ENCODE results near the gene CEBPA. TPM values are rescaled to one million over a fixed set of nuclear protein-coding genes. Genes with fewer than 3 reads are reported as not detected.

The CEBPA gene
- total RNA-seq, 2 experiments from 2014 or later = 0.22 to 0.33 TPM

- intact Hi-C loops (cut with micrococcal nuclease) = no loop called here
- ChIA-PET POLR2A (no interaction called here), CTCF (interaction anchor here (0.6 to 1.5 kb wide), 2 partner anchors 91 to 96 kb away, joined by 3 to 4 read pairs; no protein-coding TSS in a partner anchor)
- H3K4me3 Mint-ChIP-seq = no peak overlapping the region
- no peaks in the 10 kb centered on the region for H3K36me3 Mint-ChIP-seq
- peaks cover 24% of the 10 kb centered on the region for H3K27me3 Mint-ChIP-seq
- no peaks in the 10 kb centered on the region for H3K4me1 Mint-ChIP-seq (ENCODE audit: low read depth)
- no peaks in the 10 kb centered on the region for H3K9me3 Mint-ChIP-seq
- no peak overlapping the region for H3K27ac Mint-ChIP-seq
- DNase-seq = no peak
Observed at GRCh38 chr19:33339016-33339984, 37.0 kb upstream of the CEBPA start.

GRCh38 chr19:33335446-33335845 lies 33.1 kb upstream of the CEBPA start:
- POLR2A ChIA-PET = no interaction called here
- intact Hi-C loops (cut with micrococcal nuclease) = no loop called here
- Mint-ChIP-seq H3K36me3 (no peaks in the 10 kb centered on the region), H3K4me3 (no peak overlapping the region), H3K27ac (no peak overlapping the region), H3K27me3 (peaks cover 9% of the 10 kb centered on the region), H3K4me1 (ENCODE audit: low read depth) (no peaks in the 10 kb centered on the region), H3K9me3 (no peaks in the 10 kb centered on the region)
- DNase-seq = no peak
- CTCF ChIA-PET = interaction anchor here (1.7 kb wide), 1 partner anchor 151 kb away, joined by 3 read pairs; no protein-coding TSS in a partner anchor

DNA sequence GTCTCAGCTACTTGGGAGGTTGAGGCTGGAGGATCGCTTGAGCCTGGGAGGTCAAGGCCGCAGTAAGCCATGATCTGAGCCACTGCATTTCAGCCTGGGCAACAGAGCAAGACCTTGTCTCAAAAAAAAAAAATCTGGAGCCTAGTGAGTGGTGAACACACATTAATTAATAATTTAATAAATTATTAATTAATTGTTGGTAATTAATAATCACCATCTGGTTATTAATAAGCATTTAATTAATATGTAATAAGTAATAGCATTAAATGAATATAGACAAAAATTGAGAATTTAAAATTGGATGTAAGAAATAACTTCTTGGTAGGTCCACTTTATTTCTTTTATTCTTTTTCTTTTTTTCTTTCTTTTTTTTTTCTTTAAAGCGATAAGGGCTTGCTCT lies 31.9 kb upstream of the CEBPA start:
- Mint-ChIP-seq H3K9me3 (no peaks in the 10 kb centered on the region), H3K36me3 (no peaks in the 10 kb centered on the region), H3K4me1 (ENCODE audit: low read depth) (no peaks in the 10 kb centered on the region), H3K27me3 (peaks cover 13% of the 10 kb centered on the region), H3K27ac (no peak overlapping the region), H3K4me3 (no peak overlapping the region)
- intact Hi-C loops (cut with micrococcal nuclease) = no loop called here
- ChIA-PET CTCF (no interaction called here), POLR2A (no interaction called here)
- no peak for DNase-seq

DNA sequence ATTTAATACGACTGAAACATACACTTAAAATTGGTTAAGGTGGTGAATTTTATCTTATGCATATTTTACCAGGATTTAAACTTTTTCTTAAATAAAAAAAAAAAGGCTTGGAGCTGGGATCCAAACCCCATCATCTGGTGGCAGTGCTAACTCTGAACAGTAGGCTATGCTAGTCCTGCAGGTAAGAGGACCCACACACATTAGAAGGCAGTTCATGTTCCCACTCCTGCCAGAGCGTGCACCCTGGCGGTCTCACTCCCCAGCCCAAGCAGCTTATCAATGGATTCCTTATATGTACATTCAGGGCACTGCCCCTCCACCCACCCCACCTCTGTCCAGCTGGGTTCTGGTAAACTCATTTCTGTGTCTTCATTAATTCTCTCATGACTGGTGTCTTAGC lies 31.3 kb upstream of the CEBPA start:
- H3K36me3 Mint-ChIP-seq = no peaks in the 10 kb centered on the region
- H3K27ac Mint-ChIP-seq = no peak overlapping the region

GRCh38 chr19:33333151-33333550 lies 30.8 kb upstream of the CEBPA start:
- DNase-seq = no peak

More for the DNA sequence above, 31.3 kb upstream of the CEBPA start:
- CTCF ChIA-PET = interaction anchor here (0.6 kb wide), 1 partner anchor 51 kb away, joined by 4 read pairs; no protein-coding TSS in a partner anchor
- H3K9me3 Mint-ChIP-seq = no peaks in the 10 kb centered on the region
- peaks cover 9% of the 10 kb centered on the region for H3K27me3 Mint-ChIP-seq
- POLR2A ChIA-PET = no interaction called here
- H3K4me1 Mint-ChIP-seq (ENCODE audit: low read depth) = no peaks in the 10 kb centered on the region
- no peak for DNase-seq
- intact Hi-C loops (cut with micrococcal nuclease) = no loop called here
- H3K4me3 Mint-ChIP-seq = no peak overlapping the region

DNA sequence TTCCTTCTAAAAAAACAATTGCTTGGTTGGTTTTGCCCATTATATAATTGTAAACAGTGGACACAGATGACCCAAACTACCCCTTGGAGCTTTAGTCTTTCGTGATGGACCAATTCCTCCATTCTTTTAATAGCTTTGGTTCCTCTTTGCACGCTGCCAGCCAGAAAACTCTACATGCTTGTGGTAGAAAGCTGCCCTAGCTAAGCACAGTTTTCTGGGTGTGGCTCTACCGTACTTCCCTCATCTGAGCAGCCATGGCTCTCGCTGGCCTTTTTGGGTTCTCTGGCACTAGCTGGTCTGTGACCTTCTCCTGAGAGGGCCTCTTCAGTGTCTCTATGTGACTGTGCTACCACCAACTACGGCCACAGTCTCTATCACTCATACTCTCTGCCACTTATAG lies 29.9 kb upstream of the CEBPA start:
- intact Hi-C loops (cut with micrococcal nuclease) = no loop called here
- Mint-ChIP-seq H3K4me1 (ENCODE audit: low read depth) (no peaks in the 10 kb centered on the region), H3K27ac (no peak overlapping the region), H3K9me3 (no peaks in the 10 kb centered on the region), H3K36me3 (no peaks in the 10 kb centered on the region), H3K4me3 (no peak overlapping the region), H3K27me3 (peaks cover 11% of the 10 kb centered on the region)
- DNase-seq = no peak
- ChIA-PET POLR2A (no interaction called here), CTCF (interaction anchor here (0.5 kb wide), 1 partner anchor 1617 kb away, joined by 3 read pairs; no protein-coding TSS in a partner anchor)

More at GRCh38 chr19:33333151-33333550, 30.8 kb upstream of the CEBPA start:
- Mint-ChIP-seq H3K27ac (no peak overlapping the region), H3K36me3 (no peaks in the 10 kb centered on the region), H3K4me1 (ENCODE audit: low read depth) (no peaks in the 10 kb centered on the region), H3K4me3 (no peak overlapping the region), H3K27me3 (peaks cover 11% of the 10 kb centered on the region), H3K9me3 (no peaks in the 10 kb centered on the region)
- ChIA-PET POLR2A (no interaction called here), CTCF (no interaction called here)
- intact Hi-C loops (cut with micrococcal nuclease) = no loop called here

DNA sequence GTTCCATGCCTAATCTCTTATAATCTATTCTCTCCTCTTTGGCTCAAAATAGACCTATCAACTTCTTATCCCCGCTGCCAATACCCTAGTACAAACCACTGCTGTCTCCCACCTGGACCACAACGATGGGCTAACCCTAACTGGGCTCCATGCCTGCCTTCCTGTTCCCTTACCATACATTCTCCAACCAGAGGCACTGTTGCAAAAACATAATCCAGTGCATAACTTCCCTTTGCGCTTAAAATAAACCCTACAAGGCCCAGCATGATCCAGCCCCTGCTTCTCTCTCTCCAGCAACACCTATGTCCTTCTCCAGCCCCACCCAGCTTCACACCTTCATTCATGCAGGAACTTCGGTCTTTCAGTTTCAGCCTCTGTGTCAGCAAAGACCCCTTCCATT lies 27.4 kb upstream of the CEBPA start:
- peaks cover 4% of the 10 kb centered on the region for H3K9me3 Mint-ChIP-seq
- no peaks in the 10 kb centered on the region for H3K36me3 Mint-ChIP-seq
- no peaks in the 10 kb centered on the region for H3K4me1 Mint-ChIP-seq (ENCODE audit: low read depth)
- ChIA-PET CTCF (no interaction called here), POLR2A (no interaction called here)
- H3K4me3 Mint-ChIP-seq = no peak overlapping the region
- no peak for DNase-seq
- peaks cover 11% of the 10 kb centered on the region for H3K27me3 Mint-ChIP-seq
- H3K27ac Mint-ChIP-seq = no peak overlapping the region
- intact Hi-C loops (cut with micrococcal nuclease) = no loop called here

DNA sequence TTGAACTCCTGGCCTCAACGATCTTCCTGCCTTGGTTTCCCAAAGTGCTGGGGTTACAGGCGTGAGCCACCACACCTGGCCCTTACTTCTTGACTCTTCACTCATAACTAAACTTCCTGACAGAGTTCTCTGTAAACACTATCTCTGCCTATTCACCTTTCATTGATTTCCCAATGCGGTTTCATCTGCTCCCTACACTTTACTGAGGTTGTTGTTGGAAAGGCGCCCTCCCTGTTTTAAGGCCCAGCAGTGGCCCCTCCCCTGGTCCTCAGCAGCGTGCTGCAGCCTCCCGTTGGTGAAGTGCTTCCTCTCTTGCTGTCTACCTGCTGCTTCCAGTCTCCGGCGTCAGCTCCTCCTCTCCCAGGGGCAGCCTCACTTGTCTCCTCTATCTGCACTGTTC lies 26.7 kb upstream of the CEBPA start:
- ChIA-PET CTCF (no interaction called here), POLR2A (no interaction called here)
- no peak overlapping the region for H3K4me3 Mint-ChIP-seq
- peaks cover 11% of the 10 kb centered on the region for H3K27me3 Mint-ChIP-seq
- H3K36me3 Mint-ChIP-seq = no peaks in the 10 kb centered on the region
- H3K9me3 Mint-ChIP-seq = peaks cover 4% of the 10 kb centered on the region
- intact Hi-C loops (cut with micrococcal nuclease) = no loop called here
- H3K4me1 Mint-ChIP-seq (ENCODE audit: low read depth) = no peaks in the 10 kb centered on the region
- no peak for DNase-seq
- H3K27ac Mint-ChIP-seq = no peak overlapping the region

- no peaks in the 10 kb centered on the region for H3K36me3 Mint-ChIP-seq
- ChIA-PET CTCF (no interaction called here), POLR2A (no interaction called here)
- H3K4me1 Mint-ChIP-seq (ENCODE audit: low read depth) = no peaks in the 10 kb centered on the region
- H3K27me3 Mint-ChIP-seq = peaks cover 10% of the 10 kb centered on the region
- peaks cover 10% of the 10 kb centered on the region for H3K9me3 Mint-ChIP-seq
- intact Hi-C loops (cut with micrococcal nuclease) = no loop called here
- no peak overlapping the region for H3K27ac Mint-ChIP-seq
- no peak for DNase-seq
- no peak overlapping the region for H3K4me3 Mint-ChIP-seq
Observed at GRCh38 chr19:33325920-33326319, 23.6 kb upstream of the CEBPA start.

DNA sequence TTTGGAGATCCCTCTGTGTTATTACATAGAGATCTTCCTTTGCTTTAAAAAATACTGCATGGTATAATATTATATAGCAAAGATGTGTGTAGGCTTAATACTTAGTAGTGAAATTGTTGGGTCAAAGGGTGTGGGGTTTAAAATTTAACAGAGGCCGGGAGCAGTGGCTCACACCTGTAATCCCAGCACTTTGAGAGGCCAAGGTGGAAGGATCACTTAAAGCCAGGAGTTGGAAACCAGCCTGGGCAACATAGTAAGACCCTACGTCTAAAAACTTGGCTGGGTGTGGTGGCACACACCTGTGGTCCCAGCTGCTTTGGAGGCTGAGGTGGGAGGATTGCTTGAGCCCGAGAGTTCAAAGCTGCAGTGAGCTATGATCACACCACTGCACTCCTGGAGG lies 22.3 kb upstream of the CEBPA start:
- peaks cover 10% of the 10 kb centered on the region for H3K9me3 Mint-ChIP-seq
- H3K4me3 Mint-ChIP-seq = no peak overlapping the region
- ChIA-PET POLR2A (no interaction called here), CTCF (interaction anchor here (0.6 to 0.9 kb wide), 3 partner anchors 91 to 258 kb away, joined by 3 to 4 read pairs (median 3); no protein-coding TSS in a partner anchor)
- H3K36me3 Mint-ChIP-seq = no peaks in the 10 kb centered on the region
- no peaks in the 10 kb centered on the region for H3K4me1 Mint-ChIP-seq (ENCODE audit: low read depth)
- no peak for DNase-seq
- intact Hi-C loops (cut with micrococcal nuclease) = no loop called here
- H3K27me3 Mint-ChIP-seq = peaks cover 12% of the 10 kb centered on the region
- no peak overlapping the region for H3K27ac Mint-ChIP-seq

DNA sequence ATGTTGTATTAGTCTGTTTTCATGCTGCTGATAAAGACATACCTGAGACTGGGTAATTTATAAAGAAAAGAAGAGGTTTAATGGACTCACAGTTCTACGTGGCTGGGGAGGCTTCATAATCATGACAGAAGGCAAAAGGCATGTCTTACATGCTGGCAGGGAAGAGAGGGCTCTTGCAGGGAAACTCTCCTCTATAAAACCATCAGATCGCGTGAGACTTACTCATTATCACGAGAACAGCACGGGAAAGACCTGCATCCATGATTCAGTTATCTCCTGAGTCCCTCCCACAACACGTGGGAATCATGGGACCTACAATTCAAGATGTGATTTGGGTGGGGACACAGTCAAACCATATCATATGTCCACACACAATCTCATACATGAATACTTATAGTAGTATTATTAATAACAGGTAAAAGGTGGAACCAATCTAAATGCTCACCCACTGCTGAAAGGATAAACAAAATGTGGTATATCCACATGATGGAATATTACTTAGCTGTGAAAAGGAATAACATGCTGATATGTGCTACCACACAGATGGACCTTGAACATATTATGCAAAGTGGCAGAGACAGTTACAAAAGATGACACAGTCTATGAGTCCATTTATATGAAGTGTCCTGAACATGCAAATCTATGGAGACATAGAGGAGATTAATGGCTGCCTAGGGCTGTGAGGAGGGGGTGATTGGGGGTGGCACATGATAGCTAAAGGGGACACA lies 20.9 kb upstream of the CEBPA start:
- CTCF ChIA-PET = interaction anchor here (0.8 kb wide), 1 partner anchor 139 kb away, joined by 3 read pairs; no protein-coding TSS in a partner anchor
- Mint-ChIP-seq H3K27me3 (peaks cover 5% of the 10 kb centered on the region), H3K27ac (no peak overlapping the region), H3K36me3 (no peaks in the 10 kb centered on the region), H3K4me1 (ENCODE audit: low read depth) (no peaks in the 10 kb centered on the region), H3K4me3 (no peak overlapping the region), H3K9me3 (peaks cover 10% of the 10 kb centered on the region)
- intact Hi-C loops (cut with micrococcal nuclease) = no loop called here
- POLR2A ChIA-PET = no interaction called here
- no peak for DNase-seq

GRCh38 chr19:33320636-33321035 lies 18.3 kb upstream of the CEBPA start:
- Mint-ChIP-seq H3K27ac (no peak overlapping the region), H3K9me3 (peaks cover 6% of the 10 kb centered on the region), H3K27me3 (peaks cover 5% of the 10 kb centered on the region), H3K36me3 (no peaks in the 10 kb centered on the region), H3K4me1 (ENCODE audit: low read depth) (no peaks in the 10 kb centered on the region), H3K4me3 (no peak overlapping the region)
- POLR2A ChIA-PET = no interaction called here
- no peak for DNase-seq
- CTCF ChIA-PET = interaction anchor here (0.6 kb wide), 1 partner anchor 79 kb away, joined by 3 read pairs; no protein-coding TSS in a partner anchor
- intact Hi-C loops (cut with micrococcal nuclease) = no loop called here
